HepG2 (cell line): ENCODE data around the gene KIF6. TPM values are rescaled to one million over a fixed set of nuclear protein-coding genes. Genes with fewer than 3 reads are reported as not detected.

Experiments used
- ATAC-seq: fragments of 200-7000 bp; cut with Tn5 transposase; 3 replicates; pipeline ENCODE4 v1.9.1; 2020; ENCODE audit warnings: mild to moderate bottlenecking, moderate library complexity
- BruUV-seq: library from RNA; stranded (reverse); fragments of 400-500 nt; replicated peaks from 2 replicates; lab custom pipeline; 2021; lab: Mats Ljungman, UMichigan
- CTCF ChIA-PET: fragments of 300-600 bp; formaldehyde crosslinking; extraction: SDS; loops from one replicate; lab custom pipeline; 2021; ENCODE audit warnings: low total read pairs, inconsistent platforms, low intra/inter-chr PET ratio; lab: Yijun Ruan, JAX
- POLR2A ChIA-PET: fragments of 350-600 bp; sonication (Branson Sonifier 250); formaldehyde crosslinking; loops from one replicate; lab custom pipeline; 2020; ENCODE audit warnings: antibody characterized with exemption, inconsistent platforms; lab: Yijun Ruan, JAX
- DNase-seq: peaks from one replicate; pipeline ENCODE4 v3.0.0-alpha.2; 2015; ENCODE audit warnings: low spot score
- FAIRE-seq: peaks from 3 replicates; lab custom pipeline; 2011; peaks lifted over from hg19 to GRCh38; lab: Jason Lieb, UNC
- H2AFZ ChIP-seq: one replicate; pipeline ENCODE4 v1.6.1; 2011; ENCODE audit warnings: low read length, inconsistent platforms
- H3K27ac ChIP-seq: fragments of 300-600 bp; 3 replicates; pipeline ENCODE4 v1.8.0; 2011; ENCODE audit warnings: mixed run types, mild to moderate bottlenecking, mixed read lengths, low read length, inconsistent platforms; ENCODE audit not compliant: insufficient read depth; ENCODE audit errors: extremely low read length
- H3K27me3 ChIP-seq, 2 experiments: fragments of 200-600 bp in 1 of 2; 2 replicates in 1 of 2; 3 replicates in 1 of 2; pipeline versions ENCODE4 v1.6.0 to v1.8.0; 2011; ENCODE audit warnings: low read length in 2 of 2, mild to moderate bottlenecking in 2 of 2, moderate library complexity in 2 of 2, inconsistent platforms in 1 of 2; ENCODE audit not compliant: insufficient read depth in 2 of 2, control insufficient read depth in 1 of 2
- H3K36me3 ChIP-seq, 2 experiments: fragments of 200-600 bp in 1 of 2; replicated peaks in 1 of 2; 2 replicates in 1 of 2; 3 replicates in 1 of 2; pipeline versions ENCODE4 v1.5.1 to v1.8.0; 2011; ENCODE audit warnings: low read length in 2 of 2, inconsistent platforms in 1 of 2; ENCODE audit not compliant: insufficient read depth in 2 of 2, control insufficient read depth in 1 of 2
- H3K4me1 ChIP-seq: 2 replicates; pipeline ENCODE4 v1.5.1; 2012; ENCODE audit warnings: low read length, inconsistent platforms; ENCODE audit not compliant: insufficient read depth
- H3K4me2 ChIP-seq: 2 replicates; pipeline ENCODE4 v1.6.0; 2011; ENCODE audit warnings: low read depth, low read length, inconsistent platforms
- H3K4me3 ChIP-seq, 3 experiments: fragments of 200-600 bp in 1 of 3; sonication (generic), shearing (Covaris generic) in 1 of 3; replicated peaks in 1 of 3; 2 replicates each; pipeline ENCODE4 v1.5.1; 2011 to 2016; ENCODE audit warnings: low read length in 3 of 3, inconsistent platforms in 2 of 3, low read depth in 2 of 3, mild to moderate bottlenecking in 2 of 3, control low read depth in 1 of 3, mixed read lengths in 1 of 3; ENCODE audit not compliant: insufficient read depth in 1 of 3
- H3K79me2 ChIP-seq: one replicate; pipeline ENCODE4 v1.6.1; 2011; ENCODE audit warnings: low read length, inconsistent platforms; ENCODE audit not compliant: insufficient read depth
- H3K9ac ChIP-seq: 2 replicates; pipeline ENCODE4 v1.6.0; 2011; ENCODE audit warnings: mild to moderate bottlenecking, low read depth, low read length, inconsistent platforms; ENCODE audit not compliant: insufficient read depth
- H3K9me3 ChIP-seq: 2 replicates; pipeline ENCODE4 v1.5.1; 2012; ENCODE audit warnings: mild to moderate bottlenecking, low read length
- H4K20me1 ChIP-seq: 2 replicates; pipeline ENCODE4 v1.6.0; 2011; ENCODE audit warnings: inconsistent platforms, mild to moderate bottlenecking, low read length, moderate library complexity; ENCODE audit not compliant: insufficient read depth
- ARID2 ChIP-seq: sonication (generic); formaldehyde crosslinking; IDR thresholded peaks from 2 replicates; pipeline ENCODE4 v1.8.1; 2022; ENCODE audit warnings: mild to moderate bottlenecking, missing genetic modification reagents, borderline replicate concordance
- CENPBD1 ChIP-seq: sonication (generic); formaldehyde crosslinking; IDR thresholded peaks from 2 replicates; pipeline ENCODE4 v1.8.0; 2022; ENCODE audit warnings: missing genetic modification reagents, low read depth, mild to moderate bottlenecking, borderline replicate concordance
- CHD2 ChIP-seq: IDR thresholded peaks from 2 replicates; pipeline ENCODE4 v1.6.1; 2011; ENCODE audit warnings: low read depth, low read length, improper control_type of control experiment
- EEA1 ChIP-seq: sonication (generic); formaldehyde crosslinking; IDR thresholded peaks from 2 replicates; pipeline ENCODE4 v1.5.1; 2020; ENCODE audit warnings: mild to moderate bottlenecking, missing genetic modification reagents, borderline replicate concordance
- PITX1 ChIP-seq: sonication (generic); formaldehyde crosslinking; IDR thresholded peaks from 2 replicates; pipeline ENCODE4 v1.5.1; 2020; ENCODE audit warnings: mild to moderate bottlenecking, missing genetic modification reagents
- REL ChIP-seq: sonication (generic); formaldehyde crosslinking; conservative IDR thresholded peaks from 2 replicates; pipeline ENCODE4 v1.8.0; 2022; ENCODE audit warnings: mild to moderate bottlenecking, missing genetic modification reagents, moderate library complexity
- RFX5 ChIP-seq: IDR thresholded peaks from 2 replicates; pipeline ENCODE4 v1.6.1; 2011; ENCODE audit warnings: low read depth, low read length, improper control_type of control experiment
- SATB2 ChIP-seq: sonication (generic); formaldehyde crosslinking; IDR thresholded peaks from 2 replicates; pipeline ENCODE4 v1.5.0; 2020; ENCODE audit warnings: missing genetic modification reagents
- SNAPC5 ChIP-seq: sonication (generic); formaldehyde crosslinking; IDR thresholded peaks from 2 replicates; pipeline ENCODE4 v1.8.1; 2023; ENCODE audit warnings: mild to moderate bottlenecking, missing genetic modification reagents, borderline replicate concordance
- SP2 ChIP-seq: sonication (generic); formaldehyde crosslinking; IDR thresholded peaks from 2 replicates; pipeline ENCODE4 v1.5.1; 2020; ENCODE audit warnings: mild to moderate bottlenecking, missing genetic modification reagents
- XRCC5 ChIP-seq: fragments of 200-400 bp; formaldehyde crosslinking; optimal IDR thresholded peaks from 2 replicates; pipeline ENCODE3; 2017; ENCODE audit warnings: mild to moderate bottlenecking, low read length
- ZBTB43 ChIP-seq: sonication (generic); formaldehyde crosslinking; conservative IDR thresholded peaks from 2 replicates; pipeline ENCODE4 v1.4.0; 2020; ENCODE audit warnings: missing genetic modification reagents
- ZC3H13 ChIP-seq: sonication (generic); formaldehyde crosslinking; IDR thresholded peaks from 2 replicates; pipeline ENCODE4 v1.8.1; 2023; ENCODE audit warnings: mild to moderate bottlenecking, missing genetic modification reagents, moderate library complexity
- ZFAT ChIP-seq: sonication (generic); formaldehyde crosslinking; conservative IDR thresholded peaks from 2 replicates; pipeline ENCODE4 v1.8.1; 2023; ENCODE audit warnings: missing genetic modification reagents, inconsistent platforms
- ZNF558 ChIP-seq: sonication (generic); formaldehyde crosslinking; IDR thresholded peaks from 2 replicates; pipeline ENCODE4 v1.9.0; 2022; ENCODE audit warnings: mild to moderate bottlenecking, missing genetic modification reagents, borderline replicate concordance
- ZNF644 ChIP-seq: IDR thresholded peaks from 2 replicates; pipeline ENCODE4 v1.6.1; 2016; ENCODE audit warnings: low read depth
- ZNF709 ChIP-seq: sonication (generic); formaldehyde crosslinking; IDR thresholded peaks from 2 replicates; pipeline ENCODE4 v1.5.0; 2020; ENCODE audit warnings: mild to moderate bottlenecking, missing genetic modification reagents
- ZNF749 ChIP-seq: sonication (generic); formaldehyde crosslinking; IDR thresholded peaks from 2 replicates; pipeline ENCODE4 v1.8.0; 2022; ENCODE audit warnings: mild to moderate bottlenecking, missing genetic modification reagents, moderate library complexity, borderline replicate concordance
- WGBS: methylation state at CpG from one replicate; pipeline ENCODE4 v1.1.6; 2017; ENCODE audit warnings: low lambda C conversion rate; 5-methylcytosine and 5-hydroxymethylcytosine counted together
- in situ Hi-C: cut with HindIII; loops from 2 replicates; pipeline ENCODE4 v1.10.0; 2017; ENCODE audit warnings: low pct_unique_long_range_greater_than_20kb; ENCODE audit not compliant: extremely low pct_ligation_motif_present
- intact Hi-C: fragments of 100-400 bp; cut with micrococcal nuclease; formaldehyde crosslinking; loops from one replicate; pipeline ENCODE4 v1.10.0; 2022; ENCODE audit not compliant: unreplicated experiment
- polyA plus RNA-seq, 8 experiments: library from polyadenylated mRNA; depleted of rRNA in 3 of 8; stranded (reverse) in 7 of 8; unstranded in 1 of 8; fragments of >200 nt; fragmentation: Illumina TruSeq in 4 of 8; extraction: Trizol in 4 of 8; gene quantifications; 2 replicates each; pipeline versions ENCODE4 v1.2.1 to v1.2.3, GENCODE V29; 2011 to 2016; ENCODE audit warnings: low read depth in 4 of 8, missing spikeins in 1 of 8, mixed read lengths in 1 of 8; ENCODE audit not compliant: insufficient read depth in 1 of 8
- total RNA-seq, 5 experiments: library from RNA; depleted of rRNA; stranded (reverse); fragments of >200 nt; fragmentation: Illumina TruSeq; extraction: Trizol; gene quantifications; 2 replicates each; pipeline ENCODE4 v1.2.3, GENCODE V29; 2016; ENCODE audit warnings: low read depth in 1 of 5
- TF ChIP-seq, protein P1 (sequence below): conservative IDR thresholded peaks from 2 replicates; pipeline ENCODE4 v1.6.1; 2018; ENCODE audit warnings: missing genetic modification reagents
- TF ChIP-seq, protein P2 (sequence below): sonication (generic); formaldehyde crosslinking; IDR thresholded peaks from 2 replicates; pipeline ENCODE4 v1.9.0; 2021; ENCODE audit warnings: missing genetic modification reagents, mild to moderate bottlenecking, borderline replicate concordance

Gene KIF6
- total and polyA plus RNA-seq, 2 of the 13 experiments (the other 11 are each of a cell fraction or from before 2014, with no cell fraction given), result 0.04 to 0.27 TPM

DNA sequence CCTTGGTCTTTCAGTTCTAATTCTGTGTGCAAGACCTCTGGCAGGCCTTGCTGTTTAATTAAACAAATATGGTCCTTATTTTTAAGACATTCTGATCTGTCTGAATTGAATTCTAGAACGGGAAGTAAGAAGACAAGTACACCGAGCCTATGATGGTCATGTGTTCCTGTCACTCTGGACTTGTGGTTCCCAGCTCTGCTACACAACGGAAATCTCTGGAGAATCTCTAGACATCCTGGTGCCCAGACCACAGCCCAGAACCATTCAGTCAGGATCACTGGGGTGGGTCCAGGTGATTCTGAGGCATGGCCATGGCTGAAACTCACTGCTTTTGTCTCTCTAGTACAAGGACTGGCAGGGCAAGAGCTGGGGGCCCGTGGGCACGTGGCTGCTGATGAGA, 386.8 kb downstream of the KIF6 start:
- intact Hi-C loops, result no loop called here
- 17% methylated on average over 5 of the region's 5 CpGs for WGBS
- no peaks in the 10 kb centered on the region for H3K4me1 ChIP-seq
- no peak overlapping the region for H3K27ac ChIP-seq
- DNase-seq (no peak), ATAC-seq (no peak), FAIRE-seq (no peak)
- no peaks in the 10 kb centered on the region; a peak in 1 of 5 replicates for H3K27me3 ChIP-seq
- H3K79me2 ChIP-seq, result no peaks in the 10 kb centered on the region
- in situ Hi-C loops, result no loop called here
- no TSS peak for BruUV-seq
- H2AFZ ChIP-seq, result no peak overlapping the region
- H4K20me1 ChIP-seq, result no peaks in the 10 kb centered on the region
- no peaks in the 10 kb centered on the region for H3K9me3 ChIP-seq
- no peak overlapping the region for H3K4me3 ChIP-seq
- ChIA-PET POLR2A (no interaction called here), CTCF (no interaction called here)
- no peak overlapping the region for H3K4me2 ChIP-seq
- no peak overlapping the region for H3K9ac ChIP-seq
- no peaks in the 10 kb centered on the region for H3K36me3 ChIP-seq
- TF ChIP-seq ZFAT (CRISPR knock-in tag), result no peak
- no peak for TF ChIP-seq ZC3H13
- TF ChIP-seq ZBTB43, result no peak
- TF ChIP-seq RFX5, result no peak
- no peak for TF ChIP-seq ZNF749 (CRISPR knock-in tag)
- no peak for TF ChIP-seq SP2 (CRISPR knock-in tag)
- no peak for TF ChIP-seq REL (CRISPR knock-in tag)
- TF ChIP-seq EEA1 (CRISPR knock-in tag), result no peak
- no peak for TF ChIP-seq CENPBD1 (CRISPR knock-in tag)
- TF ChIP-seq SNAPC5 (CRISPR knock-in tag), result no peak
- no peak for TF ChIP-seq SATB2 (CRISPR knock-in tag)
- no peak for TF ChIP-seq XRCC5
- TF ChIP-seq, protein P1, sequence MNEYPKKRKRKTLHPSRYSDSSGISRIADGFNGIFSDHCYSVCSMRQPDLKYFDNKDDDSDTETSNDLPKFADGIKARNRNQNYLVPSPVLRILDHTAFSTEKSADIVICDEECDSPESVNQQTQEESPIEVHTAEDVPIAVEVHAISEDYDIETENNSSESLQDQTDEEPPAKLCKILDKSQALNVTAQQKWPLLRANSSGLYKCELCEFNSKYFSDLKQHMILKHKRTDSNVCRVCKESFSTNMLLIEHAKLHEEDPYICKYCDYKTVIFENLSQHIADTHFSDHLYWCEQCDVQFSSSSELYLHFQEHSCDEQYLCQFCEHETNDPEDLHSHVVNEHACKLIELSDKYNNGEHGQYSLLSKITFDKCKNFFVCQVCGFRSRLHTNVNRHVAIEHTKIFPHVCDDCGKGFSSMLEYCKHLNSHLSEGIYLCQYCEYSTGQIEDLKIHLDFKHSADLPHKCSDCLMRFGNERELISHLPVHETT (CRISPR knock-in tag), result no peak
- TF ChIP-seq PITX1 (CRISPR knock-in tag), result no peak
- TF ChIP-seq ZNF558 (CRISPR knock-in tag), result no peak
- no peak for TF ChIP-seq ARID2 (CRISPR knock-in tag)
- TF ChIP-seq ZNF644, result no peak
- TF ChIP-seq ZNF709 (CRISPR knock-in tag), result no peak
- TF ChIP-seq, protein P2, sequence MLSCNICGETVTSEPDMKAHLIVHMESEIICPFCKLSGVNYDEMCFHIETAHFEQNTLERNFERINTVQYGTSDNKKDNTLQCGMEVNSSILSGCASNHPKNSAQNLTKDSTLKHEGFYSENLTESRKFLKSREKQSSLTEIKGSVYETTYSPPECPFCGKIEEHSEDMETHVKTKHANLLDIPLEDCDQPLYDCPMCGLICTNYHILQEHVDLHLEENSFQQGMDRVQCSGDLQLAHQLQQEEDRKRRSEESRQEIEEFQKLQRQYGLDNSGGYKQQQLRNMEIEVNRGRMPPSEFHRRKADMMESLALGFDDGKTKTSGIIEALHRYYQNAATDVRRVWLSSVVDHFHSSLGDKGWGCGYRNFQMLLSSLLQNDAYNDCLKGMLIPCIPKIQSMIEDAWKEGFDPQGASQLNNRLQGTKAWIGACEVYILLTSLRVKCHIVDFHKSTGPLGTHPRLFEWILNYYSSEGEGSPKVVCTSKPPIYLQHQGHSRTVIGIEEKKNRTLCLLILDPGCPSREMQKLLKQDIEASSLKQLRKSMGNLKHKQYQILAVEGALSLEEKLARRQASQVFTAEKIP (CRISPR knock-in tag), result no peak
- no peak for TF ChIP-seq CHD2
- TF ChIP-seq, all 625 proteins: peak for 0
